ENCODE results near the gene AMBN. TPM values are rescaled to one million over a fixed set of nuclear protein-coding genes. Genes with fewer than 3 reads are reported as not detected.
A peak's percentile ranks its signal among the peaks of the same experiment; 100 is the strongest.
"Not testable (repeated sequence)": the region's sequence is repeated elsewhere in the genome, so short reads cannot be mapped to it uniquely, and the experiment has no call there.

AMBN gene
- total RNA-seq, 2 donors from 2014 or later, result not detected

DNA sequence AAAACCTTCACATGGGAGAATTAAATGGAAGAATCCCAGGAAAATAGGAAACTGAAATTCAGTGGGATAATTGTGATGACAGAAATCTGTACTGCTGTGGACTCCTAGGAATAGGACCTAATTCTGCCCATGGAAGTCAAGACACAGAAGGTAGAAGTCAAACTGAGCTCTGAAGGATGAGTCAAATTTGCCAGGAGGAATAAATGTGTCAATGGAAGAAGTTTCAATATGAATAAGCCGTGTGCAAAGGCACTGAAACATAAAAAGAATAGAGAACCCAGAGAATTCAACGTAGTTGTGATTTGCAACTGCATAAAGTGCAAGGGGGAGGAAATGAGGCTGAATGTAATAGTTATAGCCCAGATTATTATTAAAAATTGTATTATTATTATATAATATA, 48.1 kb downstream of the AMBN start:
- ATAC-seq (ENCODE audit: insufficient number of reproducible peaks, low FRiP score, low read depth) (no peak), DNase-seq (ENCODE audit: low spot score) (no peak)
- TF ChIP-seq, protein P1, sequence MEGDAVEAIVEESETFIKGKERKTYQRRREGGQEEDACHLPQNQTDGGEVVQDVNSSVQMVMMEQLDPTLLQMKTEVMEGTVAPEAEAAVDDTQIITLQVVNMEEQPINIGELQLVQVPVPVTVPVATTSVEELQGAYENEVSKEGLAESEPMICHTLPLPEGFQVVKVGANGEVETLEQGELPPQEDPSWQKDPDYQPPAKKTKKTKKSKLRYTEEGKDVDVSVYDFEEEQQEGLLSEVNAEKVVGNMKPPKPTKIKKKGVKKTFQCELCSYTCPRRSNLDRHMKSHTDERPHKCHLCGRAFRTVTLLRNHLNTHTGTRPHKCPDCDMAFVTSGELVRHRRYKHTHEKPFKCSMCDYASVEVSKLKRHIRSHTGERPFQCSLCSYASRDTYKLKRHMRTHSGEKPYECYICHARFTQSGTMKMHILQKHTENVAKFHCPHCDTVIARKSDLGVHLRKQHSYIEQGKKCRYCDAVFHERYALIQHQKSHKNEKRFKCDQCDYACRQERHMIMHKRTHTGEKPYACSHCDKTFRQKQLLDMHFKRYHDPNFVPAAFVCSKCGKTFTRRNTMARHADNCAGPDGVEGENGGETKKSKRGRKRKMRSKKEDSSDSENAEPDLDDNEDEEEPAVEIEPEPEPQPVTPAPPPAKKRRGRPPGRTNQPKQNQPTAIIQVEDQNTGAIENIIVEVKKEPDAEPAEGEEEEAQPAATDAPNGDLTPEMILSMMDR (IDR thresholded peaks at IDR 0.05), result no peak

DNA sequence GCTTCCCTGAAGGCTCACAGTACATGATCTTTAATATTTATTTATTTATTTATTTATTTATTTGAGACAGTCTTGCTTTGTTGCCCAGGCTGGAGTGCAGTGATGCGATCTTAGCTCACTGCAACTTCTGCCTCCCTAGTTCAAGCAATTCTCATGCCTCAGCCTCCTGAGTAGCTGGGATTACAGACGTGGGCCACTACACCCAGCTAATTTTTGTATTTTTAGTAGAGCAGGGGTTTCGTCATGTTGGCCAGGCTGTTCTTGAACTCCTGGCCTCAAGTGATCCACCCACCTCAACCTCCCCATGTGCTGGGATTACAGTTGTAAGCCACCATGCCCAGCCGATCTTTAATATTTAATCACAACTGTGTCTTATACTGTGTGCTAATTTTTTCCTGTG, 58.7 kb downstream of the AMBN start:
- not testable (repeated sequence) for ATAC-seq (ENCODE audit: insufficient number of reproducible peaks, low FRiP score, low read depth); DNase-seq (ENCODE audit: low spot score); H3K27ac ChIP-seq; H3K4me3 ChIP-seq; H3K27me3 ChIP-seq (replicated peaks; ENCODE audit: insufficient read depth); H3K4me1 ChIP-seq (ENCODE audit: control insufficient read depth in 1 of 2, low read depth in 2 of 2); H3K9me3 ChIP-seq; H3K36me3 ChIP-seq

More for the DNA sequence above, 48.1 kb downstream of the AMBN start:
- Histone ChIP-seq H3K27me3 (replicated peaks; ENCODE audit: insufficient read depth) (no peaks in the 10 kb centered on the region), H3K36me3 (no peaks in the 10 kb centered on the region), H3K9me3 (no peaks in the 10 kb centered on the region), H3K27ac (no peak overlapping the region), H3K4me1 (ENCODE audit: control insufficient read depth in 1 of 2, low read depth in 2 of 2) (peaks cover 5 to 19% of the 10 kb centered on the region in 2 donors), H3K4me3 (no peak overlapping the region)

DNA sequence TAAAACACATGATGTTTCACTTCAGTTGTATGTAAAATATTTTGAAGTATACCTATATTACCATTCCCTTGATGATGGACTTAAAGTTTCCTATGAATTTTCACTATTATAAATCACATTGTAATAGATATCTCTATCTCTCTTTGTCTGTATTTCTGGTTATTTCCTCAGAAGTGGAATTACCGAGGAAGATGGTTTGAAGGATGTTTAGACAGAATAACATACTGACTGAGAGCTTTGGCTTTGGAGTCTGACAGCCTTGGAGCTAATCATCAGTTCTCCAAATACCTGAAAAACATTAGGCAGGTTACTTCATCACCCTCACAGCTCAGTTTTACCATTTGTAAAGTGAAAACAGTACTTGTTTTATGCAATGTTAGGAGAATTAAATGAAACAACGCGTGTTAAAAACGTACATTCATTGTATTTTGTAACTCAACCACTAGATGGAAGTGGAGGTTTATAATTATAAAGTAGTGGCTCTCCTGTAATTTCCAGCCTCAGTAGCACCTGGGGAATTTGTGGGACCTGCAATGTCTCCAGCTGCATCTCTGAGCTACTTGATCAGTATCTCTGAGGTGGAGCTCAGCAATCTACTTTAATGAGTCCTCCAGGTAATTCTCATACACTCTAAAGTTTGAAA, 59.9 kb downstream of the AMBN start:
- H3K36me3 ChIP-seq, result no peaks in the 10 kb centered on the region
- DNase-seq (ENCODE audit: low spot score) (no peak), ATAC-seq (ENCODE audit: insufficient number of reproducible peaks, low FRiP score, low read depth) (no peak)
- H3K4me3 ChIP-seq, result peak overlapping the region; percentile 36
- H3K9me3 ChIP-seq, result no peaks in the 10 kb centered on the region
- no peaks in the 10 kb centered on the region for H3K27me3 ChIP-seq (replicated peaks; ENCODE audit: insufficient read depth)
- TF ChIP-seq, protein P1 (IDR thresholded peaks at IDR 0.05), result peak; percentile 55
- no peak overlapping the region for H3K27ac ChIP-seq
- no peaks in the 10 kb centered on the region for H3K4me1 ChIP-seq (ENCODE audit: control insufficient read depth in 1 of 2, low read depth in 2 of 2)

DNA sequence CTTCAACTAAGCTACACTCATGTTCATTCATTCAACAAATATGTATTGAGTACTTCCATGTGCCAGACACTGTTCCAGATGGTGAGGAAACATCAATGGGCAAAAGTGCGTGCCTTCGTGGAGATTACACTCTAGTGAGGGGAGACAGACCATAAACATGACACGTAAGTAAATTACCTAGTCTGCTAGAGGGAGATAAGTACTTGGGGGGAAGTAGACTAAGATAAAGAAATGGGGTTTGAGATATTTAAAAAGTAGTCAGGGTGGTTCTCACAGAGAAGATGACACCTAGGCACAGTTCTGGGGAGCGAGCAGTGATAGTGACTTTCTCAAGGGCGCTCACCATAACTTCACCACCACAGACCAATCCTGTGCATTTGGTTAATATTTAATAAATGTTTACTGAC, 62.6 kb downstream of the AMBN start:
- TF ChIP-seq, protein P1 (IDR thresholded peaks at IDR 0.05), result no peak
- DNase-seq (ENCODE audit: low spot score) (no peak), ATAC-seq (ENCODE audit: insufficient number of reproducible peaks, low FRiP score, low read depth) (no peak)
- Histone ChIP-seq H3K9me3 (no peaks in the 10 kb centered on the region), H3K4me1 (ENCODE audit: control insufficient read depth in 1 of 2, low read depth in 2 of 2) (no peaks in the 10 kb centered on the region), H3K36me3 (no peaks in the 10 kb centered on the region), H3K4me3 (no peak overlapping the region), H3K27me3 (replicated peaks; ENCODE audit: insufficient read depth) (no peaks in the 10 kb centered on the region), H3K27ac (no peak overlapping the region)

Other genes with a start within 250 kb of the AMBN start
- gene SMR3A, start 231.5 kb upstream of the AMBN start, total RNA-seq, result not detected
- gene SMR3B, start 209.1 kb upstream of the AMBN start, total RNA-seq, result not detected
- not detected for gene OPRPN, start 194.3 kb upstream of the AMBN start, total RNA-seq
- not detected for gene MUC7, start 120.1 kb upstream of the AMBN start, total RNA-seq
- not detected for gene AMTN, start 73.7 kb upstream of the AMBN start, total RNA-seq
- not detected for gene ENAM, start 36.5 kb downstream of the AMBN start, total RNA-seq
- gene JCHAIN, start 74.3 kb downstream of the AMBN start, total RNA-seq, result 1 to 10 TPM; 1.6 to 7.9 TPM
- gene UTP3, start 96.3 kb downstream of the AMBN start, total RNA-seq, result 10 to 100 TPM; 15.2 to 32.6 TPM
- 10 to 100 TPM; 72.7 to 100.0 TPM for gene RUFY3, start 129.7 kb downstream of the AMBN start, total RNA-seq
- gene GRSF1, start 247.6 kb downstream of the AMBN start, total RNA-seq, result 10 to 100 TPM; 46.2 to 64.5 TPM

All from thoracic aorta (tissue), 2 donors.